ENCODE results near the gene NFIC.

- TF ChIP-seq CTCF (IDR thresholded peaks at IDR 0.05 in 2 of 3, conservative IDR thresholded peaks at IDR 0.05 in 1 of 3; ENCODE audit: control insufficient read depth in 2 of 3, extremely low read depth in 1 of 3, insufficient read depth in 1 of 3, low read depth in 3 of 3, low read length in 3 of 3) (no peak), NRF1 (conservative IDR thresholded peaks at IDR 0.05; ENCODE audit: low read depth, low read length) (no peak), MTA3 (IDR thresholded peaks at IDR 0.05; ENCODE audit: borderline replicate concordance, low read length) (no peak), SMC3 (IDR thresholded peaks at IDR 0.05; ENCODE audit: borderline replicate concordance, low read length) (no peak), EP300 (IDR thresholded peaks at IDR 0.05; ENCODE audit: borderline replicate concordance in 1 of 2, control insufficient read depth in 1 of 2, low read depth in 2 of 2, low read length in 2 of 2) (no peak), RELB (IDR thresholded peaks at IDR 0.05; ENCODE audit: low read depth) (no peak), POLR2AphosphoS5 (IDR thresholded peaks at IDR 0.05; ENCODE audit: low read length) (no peak), MYC (IDR thresholded peaks at IDR 0.05; ENCODE audit: insufficient read depth, insufficient read length, insufficient replicate concordance, low read length, severe bottlenecking) (no peak), PBX3 (IDR thresholded peaks at IDR 0.05; ENCODE audit: insufficient replicate concordance, low read depth, low read length) (no peak)
These were observed 142.6 kb downstream of the NFIC start for GRCh38 chr19:3508771-3509535.
